HG02840 (cell line): ENCODE results near the gene FATE1.
"Not testable (repeated sequence)": the region's sequence is repeated elsewhere in the genome, so short reads cannot be mapped to it uniquely, and the experiment has no call there.

Experiments used
- ATAC-seq: cut with Tn5 transposase; IDR thresholded peaks from one replicate; pipeline ENCODE4 v1.9.1; 2021; ENCODE audit warnings: mild to moderate bottlenecking, moderate library complexity, moderate number of reproducible peaks; ENCODE audit not compliant: unreplicated experiment, low FRiP score

The FATE1 gene

GRCh38 chrX:151715752-151716151, at the start of gene FATE1:
Gene FATE1 (plus strand): TSS chrX:151716035. CDS start chrX:151716120, 85 bp downstream.
- ATAC-seq: no peak

- ATAC-seq: no peak
These were observed 40.6 kb upstream of the FATE1 start for GRCh38 chrX:151675121-151675746.

- no peak for ATAC-seq
These were observed 39.6 kb upstream of the FATE1 start for GRCh38 chrX:151676196-151676595.

GRCh38 chrX:151679798-151680402, 35.9 kb upstream of the FATE1 start:
- ATAC-seq: no peak

GRCh38 chrX:151680805-151681204, 35.0 kb upstream of the FATE1 start:
- no peak for ATAC-seq

- ATAC-seq: no peak
These were observed 28.2 kb upstream of the FATE1 start for GRCh38 chrX:151687635-151688034.

GRCh38 chrX:151688695-151689094, 27.1 kb upstream of the FATE1 start:
- no peak for ATAC-seq

- ATAC-seq: no peak
These were observed 23.0 kb upstream of the FATE1 start for GRCh38 chrX:151692825-151693224.

GRCh38 chrX:151694121-151694520, 21.7 kb upstream of the FATE1 start:
- ATAC-seq: no peak

- ATAC-seq: no peak
These were observed 20.9 kb upstream of the FATE1 start, which contains the start of gene PRRG3 for GRCh38 chrX:151694661-151695582. Gene PRRG3 (plus strand): TSS chrX:151695458. CDS start chrX:151698815, 3,357 bp downstream.

GRCh38 chrX:151695583-151696340, 20.1 kb upstream of the FATE1 start:
- no peak for ATAC-seq

- ATAC-seq: not testable (repeated sequence)
These were observed 18.8 kb upstream of the FATE1 start for GRCh38 chrX:151697082-151697481.

- ATAC-seq: no peak
These were observed 18.3 kb upstream of the FATE1 start for GRCh38 chrX:151697522-151697921.

GRCh38 chrX:151698485-151698884, 17.4 kb upstream of the FATE1 start:
- ATAC-seq: no peak

- ATAC-seq: no peak
These were observed 16.1 kb upstream of the FATE1 start for GRCh38 chrX:151699746-151700145.

GRCh38 chrX:151700581-151700980, 15.3 kb upstream of the FATE1 start:
- no peak for ATAC-seq

GRCh38 chrX:151701071-151701470, 14.8 kb upstream of the FATE1 start:
- no peak for ATAC-seq

GRCh38 chrX:151701531-151701930, 14.3 kb upstream of the FATE1 start:
- no peak for ATAC-seq

GRCh38 chrX:151702026-151702714, 13.7 kb upstream of the FATE1 start:
- ATAC-seq: no peak
